HG03025 (cell line): ENCODE measurements around the gene ERF.

ENCODE experiments used
- ATAC-seq: cut with Tn5 transposase; IDR thresholded peaks from one replicate; pipeline ENCODE4 v1.9.1; 2021; ENCODE audit warnings: mild to moderate bottlenecking, moderate library complexity; ENCODE audit not compliant: unreplicated experiment, low FRiP score

ERF gene

GRCh38 chr19:42287017-42287826, 32.3 kb upstream of the ERF start:
- no peak for ATAC-seq

DNA sequence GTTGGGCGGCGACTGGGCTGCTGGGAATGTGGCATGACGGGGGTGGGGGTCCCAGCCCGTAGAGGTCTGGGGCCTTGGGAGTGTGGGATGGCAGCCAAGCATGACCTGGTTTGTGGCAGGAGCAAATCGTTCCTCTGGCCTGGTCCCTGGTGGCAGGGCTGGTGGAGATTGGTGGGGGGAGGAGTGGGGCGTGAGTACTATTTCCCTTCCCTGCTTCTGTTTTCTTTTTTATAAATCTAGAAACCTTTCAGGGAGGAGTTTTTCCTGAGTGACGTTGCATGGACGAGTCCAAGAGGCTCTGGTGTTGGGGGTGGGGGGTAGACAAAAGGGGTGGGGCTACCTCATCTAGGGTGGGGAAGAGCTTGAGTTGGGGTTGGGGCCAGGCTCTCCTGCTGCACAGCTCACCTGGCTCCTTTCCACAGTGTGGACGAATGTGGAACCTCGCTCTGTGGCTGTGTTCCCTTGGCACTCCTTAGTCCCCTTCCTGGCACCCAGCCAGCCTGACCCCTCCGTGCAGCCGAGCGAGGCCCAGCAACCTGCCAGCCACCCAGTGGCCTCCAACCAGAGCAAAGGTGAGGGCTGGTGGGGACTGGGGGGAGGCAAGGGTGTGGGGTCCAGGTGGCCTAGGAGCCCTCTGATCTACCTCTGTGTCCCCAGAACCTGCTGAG, 31.6 kb upstream of the ERF start:
- no peak for ATAC-seq

GRCh38 chr19:42285988-42286348, 31.0 kb upstream of the ERF start:
- ATAC-seq = no peak

GRCh38 chr19:42285541-42285941, 30.6 kb upstream of the ERF start:
- no peak for ATAC-seq

- ATAC-seq = no peak
Measured at GRCh38 chr19:42284591-42285341, 29.8 kb upstream of the ERF start.

DNA sequence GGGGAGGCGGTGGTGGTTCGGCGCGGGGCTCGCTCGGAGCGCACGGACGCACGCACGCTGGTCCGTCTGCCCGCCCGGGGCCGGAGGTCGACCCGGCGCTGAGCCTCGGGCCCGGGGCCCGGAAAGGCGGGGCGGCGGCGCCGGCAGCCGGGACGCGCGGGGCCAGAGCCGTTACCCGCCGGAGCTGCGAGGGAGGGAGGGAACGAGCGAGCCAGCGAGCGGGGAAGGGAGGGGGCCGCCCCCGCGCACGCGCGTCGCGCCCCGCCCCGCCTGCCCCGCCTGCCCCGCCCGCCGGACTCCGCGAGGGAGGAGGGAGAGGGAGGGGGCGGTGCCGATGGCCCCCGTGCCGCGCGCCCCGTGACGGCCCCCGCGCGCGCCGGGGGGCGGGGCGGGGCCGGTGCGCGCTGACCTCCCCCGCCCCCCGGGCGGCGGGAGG, 29.2 kb upstream of the ERF start:
- peak; percentile 34 for ATAC-seq

DNA sequence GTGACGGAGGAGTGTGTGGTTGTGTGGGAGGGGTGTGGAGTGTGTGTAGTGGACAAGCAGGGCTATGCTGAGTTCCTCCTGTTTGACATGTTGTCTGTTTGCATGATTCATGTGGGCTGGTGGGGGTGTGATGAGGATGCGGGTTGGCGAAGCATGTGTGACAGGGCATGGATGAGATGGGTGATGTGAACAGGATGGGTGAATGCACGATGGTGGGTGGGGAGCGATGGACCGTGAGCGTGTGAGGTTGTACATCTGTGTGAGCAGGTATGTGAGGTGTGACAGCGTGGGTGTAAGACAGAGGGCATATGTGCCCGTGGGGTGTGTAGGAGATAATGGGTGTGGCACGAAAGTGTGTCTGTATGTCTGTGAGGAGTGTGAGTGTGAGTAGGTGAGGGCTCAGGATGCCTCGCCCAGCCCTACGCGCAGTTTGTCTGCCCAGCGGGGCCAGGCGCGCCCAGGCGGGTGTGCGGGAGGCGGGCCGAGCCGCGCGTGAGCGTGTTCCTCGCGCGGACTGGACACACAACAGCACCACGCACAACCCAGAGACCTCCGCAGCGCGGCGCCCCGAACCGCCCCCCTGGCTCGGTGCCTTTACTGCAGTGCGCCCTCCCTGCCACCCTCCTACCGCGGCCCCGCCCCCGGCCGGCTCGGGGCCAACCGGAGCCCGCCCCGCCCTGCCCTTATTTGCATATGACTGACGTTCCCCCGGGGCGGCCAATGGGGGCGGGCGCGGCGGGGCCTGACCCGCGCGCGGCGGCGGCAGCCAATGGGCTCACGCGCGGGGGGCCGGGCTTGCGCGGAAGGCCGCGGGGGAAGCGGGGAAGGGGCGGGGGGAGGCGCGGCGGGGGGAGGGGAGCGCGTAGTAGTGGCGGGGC, 28.5 kb upstream of the ERF start:
- ATAC-seq = peak; percentile 42

DNA sequence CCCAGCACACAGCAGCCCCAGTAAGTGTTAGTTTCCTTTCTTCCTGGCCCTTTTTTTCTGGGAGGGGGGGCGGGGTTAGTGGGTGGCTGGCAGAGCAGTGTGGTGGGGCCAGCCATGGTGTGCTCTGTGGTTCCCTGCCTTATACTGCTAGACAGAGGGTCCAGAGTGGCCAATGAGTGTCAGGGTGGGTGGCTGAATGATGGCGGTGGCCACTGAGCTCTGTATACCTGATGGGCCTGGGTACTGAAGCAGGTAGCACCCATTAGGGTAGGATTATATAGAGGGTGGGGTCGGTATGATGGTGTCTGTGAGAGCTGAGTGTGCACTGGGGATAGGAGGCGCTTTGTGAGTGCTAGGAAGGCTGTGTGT, 27.9 kb upstream of the ERF start:
- ATAC-seq = no peak

- no peak for ATAC-seq
Measured at GRCh38 chr19:42281827-42282762, 27.2 kb upstream of the ERF start.

DNA sequence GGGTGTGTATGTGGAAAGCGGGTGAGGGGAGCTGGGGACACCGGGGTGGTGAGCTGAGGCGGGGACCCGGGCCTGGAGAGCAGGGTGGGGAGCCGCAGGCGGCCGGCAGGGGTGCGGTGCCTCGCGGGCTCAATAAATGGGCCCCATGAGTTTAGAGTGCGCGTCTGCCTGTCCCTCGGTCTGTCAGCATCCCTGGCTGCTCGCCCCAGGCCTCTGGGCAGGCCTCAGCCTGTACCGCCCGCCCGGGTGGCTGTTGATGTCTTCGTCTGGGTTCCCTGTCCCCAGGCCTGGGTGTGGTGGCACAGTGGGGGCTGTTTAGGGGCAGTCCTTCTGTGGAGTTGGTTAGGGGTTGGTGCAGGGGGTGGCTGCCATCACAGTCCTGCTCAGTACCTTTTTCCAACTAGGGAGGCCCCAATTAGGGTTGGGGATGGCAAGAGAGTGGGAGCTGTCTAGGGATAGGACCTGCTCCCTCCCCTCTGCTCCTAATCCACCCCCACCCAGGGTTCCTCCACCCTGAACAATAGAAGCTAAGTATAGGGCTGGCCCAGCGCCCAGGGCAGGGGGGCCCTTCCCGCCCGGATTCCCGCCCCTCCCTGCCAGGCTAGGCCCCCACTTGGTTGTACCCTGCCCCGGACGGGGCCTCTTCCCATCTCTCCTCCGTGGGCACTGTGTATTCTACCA, 26.4 kb upstream of the ERF start:
- no peak for ATAC-seq

DNA sequence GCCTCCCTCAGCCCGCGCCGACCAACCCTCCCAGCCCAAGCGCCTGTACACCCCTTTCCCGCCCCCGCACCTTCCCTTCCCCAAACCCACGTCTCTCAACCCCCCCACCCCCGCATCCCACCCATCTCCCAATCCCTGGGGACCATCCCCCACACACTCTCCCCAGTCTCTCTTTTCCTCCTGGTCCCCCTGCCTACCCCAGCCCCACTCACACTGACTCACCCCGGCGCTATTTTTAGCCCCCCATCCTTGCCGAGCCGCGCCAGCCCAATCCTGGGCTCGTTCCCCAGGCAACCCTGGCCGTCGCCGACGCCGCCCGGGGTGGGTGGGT, 25.9 kb upstream of the ERF start:
- no peak for ATAC-seq

- ATAC-seq = no peak
Measured at GRCh38 chr19:42279902-42280814, 25.2 kb upstream of the ERF start.

GRCh38 chr19:42279155-42279901, 24.4 kb upstream of the ERF start:
- ATAC-seq = no peak

DNA sequence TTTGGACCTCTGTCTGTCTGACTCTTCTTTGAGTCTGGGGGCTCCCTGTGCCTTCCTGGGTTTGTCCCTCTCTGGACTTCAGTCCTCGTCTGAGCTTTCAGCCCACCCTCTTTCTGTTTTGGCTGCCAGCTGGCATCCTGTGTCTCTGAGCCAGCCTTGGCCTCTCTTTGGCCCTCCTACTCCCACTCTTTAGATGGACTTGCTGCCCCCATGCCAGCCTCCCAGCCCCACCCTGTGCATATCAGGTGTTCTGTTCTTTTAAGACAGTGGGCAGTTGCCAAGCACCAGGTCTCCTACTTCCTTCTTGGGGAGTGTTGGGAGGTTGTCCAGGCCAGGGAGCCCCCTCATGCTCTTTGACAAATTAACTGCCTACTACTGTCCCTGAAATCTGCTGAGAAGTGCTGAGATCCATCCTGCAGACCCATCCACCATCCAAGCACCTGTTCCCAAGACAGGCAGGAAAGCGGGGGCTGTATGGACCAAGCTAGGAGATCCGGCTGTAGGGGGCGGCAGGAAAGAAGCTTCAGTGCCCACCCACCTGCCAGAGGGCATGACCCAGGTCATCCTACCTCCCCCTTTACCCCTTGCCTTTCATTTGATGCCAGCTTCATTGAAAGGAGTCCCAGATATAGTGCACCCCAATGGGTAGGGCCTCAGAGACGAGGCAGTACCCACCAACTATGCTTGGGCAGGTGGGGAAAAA, 23.7 kb upstream of the ERF start:
- no peak for ATAC-seq

DNA sequence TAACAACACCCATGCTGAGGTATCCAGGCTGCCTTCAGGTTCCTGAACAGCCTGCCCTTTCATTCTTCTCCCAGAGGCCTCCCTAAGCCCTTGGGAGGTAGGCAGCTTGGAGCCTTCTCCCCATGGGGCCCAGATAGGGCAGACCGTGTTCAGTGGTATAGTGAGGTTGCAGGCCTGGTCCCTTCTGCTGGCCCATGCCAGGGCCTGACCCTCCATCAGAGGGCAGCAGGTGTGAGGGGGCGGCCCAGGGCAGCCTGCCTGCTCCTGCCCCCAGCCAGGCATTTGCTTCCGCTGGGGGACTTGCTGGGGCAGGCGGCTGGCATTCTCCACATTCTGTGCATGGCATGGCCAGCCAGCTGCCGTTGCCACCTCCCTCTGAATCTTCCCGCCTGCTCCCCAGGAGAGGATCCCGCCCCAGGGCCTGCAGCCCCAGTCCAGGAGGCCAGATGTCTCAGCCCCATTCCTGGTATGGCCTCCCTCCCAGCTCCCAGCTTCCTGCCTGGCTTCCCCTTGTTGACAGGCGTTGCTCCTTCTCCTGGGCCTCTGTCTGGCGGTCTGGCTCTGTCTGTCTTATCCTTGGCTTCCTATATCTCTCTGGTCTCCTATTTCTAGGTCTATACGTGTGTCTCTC, 23.0 kb upstream of the ERF start:
- no peak for ATAC-seq

DNA sequence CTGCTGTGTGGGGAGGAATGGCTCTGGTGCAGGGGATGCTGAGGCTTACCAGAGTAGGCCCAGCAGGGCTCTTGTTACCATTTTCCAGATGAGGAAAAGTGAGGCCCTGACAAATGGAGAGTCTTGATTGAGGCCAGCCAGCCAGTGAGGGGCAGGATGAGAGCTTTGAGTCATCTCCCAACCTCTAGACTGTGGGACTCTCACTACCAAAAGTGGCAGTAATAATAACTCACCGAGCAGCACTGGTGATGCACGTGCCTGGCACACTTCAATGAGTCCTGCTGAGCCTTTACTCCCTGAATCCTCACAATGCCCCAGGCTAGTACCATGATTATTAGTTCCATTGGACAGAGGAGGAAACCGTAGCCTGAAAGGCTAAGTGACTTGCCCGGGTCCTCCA, 21.9 kb upstream of the ERF start:
- no peak for ATAC-seq
